CD8-positive, alpha-beta memory T cell (primary cell): ENCODE data around the gene DNTT. TPM values are rescaled to one million over a fixed set of nuclear protein-coding genes. Genes with fewer than 3 reads are reported as not detected.

ENCODE experiments used
- CTCF ChIA-PET: fragments of 350-600 bp; sonication (Branson Sonifier 250); formaldehyde crosslinking; loops from one replicate; lab custom pipeline; 2021; ENCODE audit warnings: antibody characterized with exemption; lab: Charles Lee
- POLR2A ChIA-PET: fragments of 350-600 bp; sonication (Branson Sonifier 250); formaldehyde crosslinking; loops from one replicate; lab custom pipeline; 2021; ENCODE audit warnings: antibody characterized with exemption; lab: Charles Lee
- DNase-seq, 5 donors: peaks; one replicate each; pipeline versions ENCODE4 v3.0.0 to v3.0.0-alpha.2; 2020 to 2022; ENCODE audit warnings: mixed read lengths in 1 of 5
- H3K27ac ChIP-seq: one replicate; pipeline ENCODE4 v1.7.0; 2013; ENCODE audit warnings: low read depth, mild to moderate bottlenecking, low read length, moderate library complexity
- H3K27me3 ChIP-seq: 2 replicates; pipeline ENCODE4 v1.7.0; 2013; ENCODE audit warnings: low read length, mild to moderate bottlenecking; ENCODE audit not compliant: insufficient read depth, poor library complexity, severe bottlenecking
- H3K36me3 ChIP-seq: 2 replicates; pipeline ENCODE4 v1.7.0; 2013; ENCODE audit warnings: mild to moderate bottlenecking, low read length, moderate library complexity; ENCODE audit not compliant: insufficient read depth
- H3K4me1 ChIP-seq: 2 replicates; pipeline ENCODE4 v1.7.0; 2013; ENCODE audit warnings: mild to moderate bottlenecking, low read length, moderate library complexity; ENCODE audit not compliant: insufficient read depth
- H3K4me3 ChIP-seq: 2 replicates; pipeline ENCODE4 v1.7.0; 2013; ENCODE audit warnings: mild to moderate bottlenecking, low read length
- H3K9me3 ChIP-seq: 2 replicates; pipeline ENCODE4 v1.7.0; 2013; ENCODE audit warnings: mild to moderate bottlenecking, low read length
- H3K27ac Mint-ChIP-seq, 8 donors: one replicate each; pipeline ENCODE4 v1.8.0; 2020 to 2021; ENCODE audit warnings: mixed read lengths in 8 of 8, mild to moderate bottlenecking in 6 of 8, inconsistent platforms in 3 of 8, moderate library complexity in 3 of 8
- H3K27me3 Mint-ChIP-seq, 2 donors: one replicate each; pipeline ENCODE4 v1.8.0; 2020 to 2021; ENCODE audit warnings: mixed read lengths in 2 of 2, mild to moderate bottlenecking in 1 of 2, moderate library complexity in 1 of 2
- H3K36me3 Mint-ChIP-seq, 3 donors: one replicate each; pipeline ENCODE4 v1.8.0; 2020 to 2021; ENCODE audit warnings: mixed read lengths in 3 of 3, inconsistent platforms in 1 of 3, mild to moderate bottlenecking in 1 of 3
- H3K4me1 Mint-ChIP-seq, 3 donors: one replicate each; pipeline ENCODE4 v1.8.0; 2020 to 2021; ENCODE audit warnings: mixed read lengths in 3 of 3, inconsistent platforms in 1 of 3, mild to moderate bottlenecking in 1 of 3
- H3K4me3 Mint-ChIP-seq, 7 donors: one replicate each; pipeline ENCODE4 v1.8.0; 2020 to 2021; ENCODE audit warnings: mixed read lengths in 7 of 7, mild to moderate bottlenecking in 6 of 7, moderate library complexity in 4 of 7, inconsistent platforms in 2 of 7
- H3K9me3 Mint-ChIP-seq, 5 donors: one replicate each; pipeline ENCODE4 v1.8.0; 2020 to 2022; ENCODE audit warnings: mixed read lengths in 5 of 5, mild to moderate bottlenecking in 3 of 5, moderate library complexity in 2 of 5, inconsistent platforms in 1 of 5
- polyA plus RNA-seq: library from polyadenylated mRNA; unstranded; fragments of 300-500 nt; fragmentation: Illumina TruSeq; gene quantifications from one replicate; pipeline ENCODE4 v1.2.3, GENCODE V29; 2021
- total RNA-seq, 2 experiments: library from RNA; stranded (reverse); gene quantifications; one replicate each; pipeline ENCODE4 v1.2.3, GENCODE V29; 2021

DNTT gene
- total and polyA plus RNA-seq, 3 experiments from 2014 or later = not detected

DNA sequence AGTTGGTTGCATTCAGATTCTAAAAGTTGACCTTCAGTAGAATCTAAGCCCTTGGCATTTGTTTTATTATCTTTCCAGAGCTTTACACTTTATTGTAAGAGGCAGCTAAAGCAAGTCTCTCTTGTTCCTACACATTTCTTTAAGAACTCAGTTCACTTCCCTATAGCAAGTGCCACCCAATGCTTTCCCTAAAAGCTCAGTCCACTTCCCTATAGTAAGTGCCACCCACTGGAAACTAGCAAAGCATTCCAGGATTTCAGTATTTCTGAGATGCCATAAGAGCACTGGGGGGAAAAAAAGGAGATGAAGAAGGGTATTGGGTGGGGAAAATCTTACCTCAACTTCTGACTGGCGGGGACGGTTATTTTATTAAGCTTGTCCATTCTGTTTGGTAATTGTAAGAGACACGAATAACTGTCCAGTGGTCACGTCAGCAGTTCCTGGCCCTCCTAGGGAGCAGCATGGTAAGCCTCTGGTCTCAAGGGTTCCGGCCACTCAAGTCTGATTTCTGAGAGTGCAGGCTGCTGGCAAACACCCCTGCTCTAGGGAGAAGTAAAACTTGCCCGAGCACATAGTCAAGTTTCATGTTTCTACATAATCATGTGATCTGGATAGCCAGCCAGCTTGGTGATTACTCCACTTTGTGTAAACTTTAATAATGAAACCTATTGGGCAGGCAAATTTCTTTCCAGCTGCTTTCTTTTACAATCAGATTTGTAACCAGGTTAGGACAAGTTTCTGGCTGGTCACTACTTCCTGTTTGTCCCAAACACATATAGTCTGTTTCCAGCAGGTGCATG is 33.0 kb upstream of the DNTT start, which contains the start of gene BLNK:
TSS of gene BLNK (minus strand) at position 554 of the 800 bp plus-strand sequence. CDS start at position 383, 171 bp downstream.
- Mint-ChIP-seq H3K36me3 (no peaks in the 10 kb centered on the region), H3K4me1 (no peaks in the 10 kb centered on the region), H3K4me3 (no peak within 1 kb of the TSS), H3K27ac (no peak within 1 kb of the TSS), H3K27me3 (peaks cover 7 to 24% of the 10 kb centered on the region in 2 donors), H3K9me3 (no peaks in the 10 kb centered on the region)
- Histone ChIP-seq H3K27ac (no peak within 1 kb of the TSS), H3K27me3 (no peaks in the 10 kb centered on the region), H3K36me3 (no peaks in the 10 kb centered on the region), H3K4me1 (no peaks in the 10 kb centered on the region), H3K9me3 (no peaks in the 10 kb centered on the region), H3K4me3 (no peak within 1 kb of the TSS)
- ChIA-PET POLR2A (no interaction called here), CTCF (no interaction called here)
- DNase-seq = no peak

DNA sequence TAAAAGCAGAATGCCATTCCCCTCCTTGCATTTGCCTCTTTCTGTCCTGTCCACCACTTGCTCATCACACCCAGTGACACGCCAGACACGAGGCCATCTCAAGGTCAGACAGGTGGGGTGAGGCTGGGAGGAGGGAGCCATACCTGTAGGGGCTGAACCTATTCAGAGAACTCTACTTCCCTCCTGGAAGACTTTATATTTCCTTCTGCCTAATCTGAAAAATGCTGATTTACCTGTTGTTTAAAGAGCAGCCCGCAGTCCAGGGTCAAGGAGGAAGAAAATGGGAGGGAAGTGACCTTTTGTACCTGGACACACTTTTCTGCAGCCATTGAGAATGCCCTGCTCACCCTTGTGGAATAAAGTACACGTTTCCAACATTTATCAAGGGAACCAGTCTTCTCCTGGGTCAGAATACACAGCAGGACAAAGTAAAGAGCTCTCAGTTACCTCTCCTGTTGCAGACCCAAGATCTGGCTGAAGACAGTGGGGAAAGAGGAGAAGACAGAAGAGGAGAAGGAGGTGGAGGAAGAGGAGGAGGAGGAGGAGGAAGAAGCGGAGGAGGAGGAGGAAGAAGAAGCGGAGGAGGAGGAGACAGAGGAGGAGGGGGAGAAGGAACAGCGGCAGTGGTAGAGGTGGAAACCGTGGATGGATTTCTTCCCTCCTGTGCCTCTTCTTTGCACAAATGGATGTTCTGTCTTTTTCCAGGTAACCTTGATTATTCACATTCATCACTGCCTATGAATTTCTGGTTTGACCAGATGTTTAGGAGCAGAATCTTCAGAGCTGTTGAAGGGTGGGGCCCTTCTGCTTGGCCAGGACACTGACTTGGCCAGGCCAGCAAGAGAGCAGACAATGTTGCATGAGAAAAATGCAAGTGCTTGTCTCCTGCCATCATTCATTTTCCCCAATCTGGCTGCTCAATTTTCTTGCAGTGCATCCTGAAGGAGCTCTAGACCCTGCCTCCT is 31.6 kb upstream of the DNTT start:
- H3K4me1 ChIP-seq = no peaks in the 10 kb centered on the region

DNA sequence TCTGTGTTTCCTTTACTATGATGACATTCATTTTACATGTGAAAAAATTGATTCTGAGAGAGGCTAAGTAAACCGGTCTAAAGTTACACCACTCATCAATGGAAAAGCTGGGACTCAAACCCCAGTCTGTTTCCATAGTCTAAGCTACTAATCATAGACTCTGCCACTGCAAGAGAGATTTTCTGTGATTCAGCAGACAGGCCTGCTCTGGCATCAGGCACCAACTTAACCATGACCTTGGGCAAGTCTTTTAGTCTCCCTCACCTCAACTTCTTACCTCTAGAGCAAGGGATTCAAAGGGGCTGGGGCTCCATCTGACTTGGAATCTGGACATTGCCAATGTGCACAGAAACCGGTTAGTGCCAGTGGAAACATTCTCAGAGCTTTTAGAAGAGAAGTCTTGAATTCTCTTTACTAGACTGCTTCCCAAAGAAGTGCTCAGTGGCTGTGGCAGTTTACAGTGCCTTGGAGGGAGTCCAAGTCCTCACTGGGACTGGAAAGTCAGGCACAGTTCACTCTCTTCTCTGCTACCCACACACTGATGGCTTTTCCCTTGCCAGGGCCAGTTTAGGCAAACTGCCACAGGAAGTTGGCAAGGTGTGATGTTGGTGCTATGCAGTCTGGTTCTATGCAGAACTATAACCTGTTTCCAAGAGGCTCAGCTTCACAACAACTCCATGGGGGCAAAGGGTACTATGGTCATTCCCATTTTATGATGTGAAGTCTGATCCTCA is 28.4 kb upstream of the DNTT start:
- ChIA-PET CTCF (no interaction called here), POLR2A (no interaction called here)
- no peaks in the 10 kb centered on the region for H3K4me1 Mint-ChIP-seq
- H3K4me3 Mint-ChIP-seq = no peak overlapping the region
- Histone ChIP-seq H3K9me3 (no peaks in the 10 kb centered on the region), H3K36me3 (no peaks in the 10 kb centered on the region), H3K4me3 (no peak overlapping the region), H3K27me3 (no peaks in the 10 kb centered on the region), H3K27ac (no peak overlapping the region), H3K4me1 (no peaks in the 10 kb centered on the region)
- H3K27me3 Mint-ChIP-seq = peaks cover 11 to 23% of the 10 kb centered on the region in 2 donors
- H3K27ac Mint-ChIP-seq = no peak overlapping the region
- no peaks in the 10 kb centered on the region for H3K36me3 Mint-ChIP-seq
- H3K9me3 Mint-ChIP-seq = no peaks in the 10 kb centered on the region
- no peak for DNase-seq

More for the DNA sequence above, 31.6 kb upstream of the DNTT start:
- Mint-ChIP-seq H3K4me3 (no peak overlapping the region), H3K9me3 (no peaks in the 10 kb centered on the region), H3K4me1 (no peaks in the 10 kb centered on the region), H3K27me3 (peaks cover 6 to 27% of the 10 kb centered on the region in 2 donors), H3K27ac (no peak overlapping the region), H3K36me3 (no peaks in the 10 kb centered on the region)
- ChIA-PET POLR2A (no interaction called here), CTCF (no interaction called here)
- no peak overlapping the region for H3K4me3 ChIP-seq
- no peak overlapping the region for H3K27ac ChIP-seq
- no peaks in the 10 kb centered on the region for H3K36me3 ChIP-seq
- no peak for DNase-seq
- H3K27me3 ChIP-seq = no peaks in the 10 kb centered on the region
- H3K9me3 ChIP-seq = no peaks in the 10 kb centered on the region

DNA sequence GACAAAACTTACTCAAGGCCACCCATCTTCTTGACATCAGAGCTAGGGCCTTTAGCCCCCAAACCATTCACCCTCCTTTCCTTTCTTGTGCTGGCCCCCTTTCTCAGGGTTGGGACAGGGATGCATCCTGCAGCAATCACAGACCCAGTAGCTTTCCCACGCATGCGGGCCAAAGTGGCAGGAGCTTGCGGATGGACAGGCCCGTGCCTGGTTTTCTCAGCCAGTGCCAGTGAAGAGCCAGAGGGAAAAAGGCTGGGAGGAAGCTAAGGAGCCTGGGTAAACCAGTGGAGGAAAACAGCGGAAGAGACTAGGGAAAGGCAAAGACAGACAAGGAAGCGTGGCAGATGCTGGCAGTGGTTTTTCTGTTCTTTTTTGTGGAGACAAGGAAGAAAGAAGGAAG is 27.8 kb upstream of the DNTT start:
- no peaks in the 10 kb centered on the region for H3K4me1 Mint-ChIP-seq
- CTCF ChIA-PET = no interaction called here
- no peak overlapping the region for H3K27ac ChIP-seq

DNA sequence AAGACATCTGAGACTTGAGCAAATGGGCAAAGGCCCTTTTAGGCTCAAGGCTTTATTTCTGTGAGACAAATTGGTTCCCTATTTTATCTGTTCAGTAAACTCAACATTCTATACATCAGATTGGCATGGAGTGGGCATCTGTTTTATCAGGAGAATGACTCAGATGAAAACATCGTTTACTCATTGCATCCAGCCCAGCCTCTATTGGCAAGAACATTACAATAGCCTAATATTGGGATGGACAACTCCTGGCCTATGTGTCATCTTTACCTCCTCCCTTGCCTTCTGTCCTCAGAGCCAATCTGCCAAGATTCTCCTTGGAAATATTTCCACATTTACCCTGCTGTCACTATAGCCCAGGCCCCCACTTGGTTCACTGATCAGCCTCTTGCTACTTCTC is 27.4 kb upstream of the DNTT start:
- CTCF ChIA-PET = no interaction called here
- Mint-ChIP-seq H3K9me3 (no peaks in the 10 kb centered on the region), H3K27me3 (peaks cover 11 to 27% of the 10 kb centered on the region in 2 donors), H3K36me3 (no peaks in the 10 kb centered on the region), H3K4me1 (no peaks in the 10 kb centered on the region), H3K27ac (no peak overlapping the region), H3K4me3 (no peak overlapping the region)
- Histone ChIP-seq H3K27ac (no peak overlapping the region), H3K36me3 (no peaks in the 10 kb centered on the region), H3K4me1 (no peaks in the 10 kb centered on the region), H3K27me3 (no peaks in the 10 kb centered on the region), H3K9me3 (no peaks in the 10 kb centered on the region), H3K4me3 (no peak overlapping the region)
- no peak for DNase-seq
- POLR2A ChIA-PET = no interaction called here

More for the DNA sequence above, 27.8 kb upstream of the DNTT start:
- no peak overlapping the region for H3K4me3 ChIP-seq
- no peaks in the 10 kb centered on the region for H3K9me3 ChIP-seq
- no peak overlapping the region for H3K4me3 Mint-ChIP-seq
- H3K4me1 ChIP-seq = no peaks in the 10 kb centered on the region
- H3K9me3 Mint-ChIP-seq = no peaks in the 10 kb centered on the region
- peaks cover 9 to 23% of the 10 kb centered on the region in 2 donors for H3K27me3 Mint-ChIP-seq
- no peaks in the 10 kb centered on the region for H3K36me3 Mint-ChIP-seq
- no peak for DNase-seq
- no peaks in the 10 kb centered on the region for H3K36me3 ChIP-seq
- no peaks in the 10 kb centered on the region for H3K27me3 ChIP-seq
- POLR2A ChIA-PET = no interaction called here
- no peak overlapping the region for H3K27ac Mint-ChIP-seq

DNA sequence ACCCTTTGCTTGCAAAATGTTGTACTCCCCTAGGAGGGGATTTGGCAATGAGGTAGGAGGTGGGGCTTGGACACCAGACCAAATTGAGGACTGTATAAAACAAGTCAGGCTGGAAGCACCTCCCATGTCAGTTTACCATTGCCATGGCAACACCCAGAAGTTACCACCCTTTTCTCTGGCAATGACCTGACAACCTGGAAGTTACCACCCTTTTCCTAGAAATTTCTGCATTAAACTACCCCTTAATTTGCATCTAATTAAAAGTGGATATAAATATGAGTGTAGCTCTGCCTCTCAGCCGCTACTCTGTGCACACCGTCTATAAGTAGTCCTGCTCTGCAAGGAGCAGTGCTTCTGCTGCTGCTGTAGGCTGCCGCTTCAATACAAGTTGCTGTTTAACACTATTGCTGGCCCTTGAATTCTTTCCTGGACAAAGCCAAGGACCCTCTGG is 25.0 kb upstream of the DNTT start:
- Mint-ChIP-seq H3K27me3 (peaks cover 14 to 33% of the 10 kb centered on the region in 2 donors), H3K27ac (no peak overlapping the region), H3K36me3 (no peaks in the 10 kb centered on the region), H3K4me1 (no peaks in the 10 kb centered on the region), H3K4me3 (no peak overlapping the region), H3K9me3 (no peaks in the 10 kb centered on the region)
- ChIA-PET POLR2A (no interaction called here), CTCF (no interaction called here)
- no peak for DNase-seq
- H3K27me3 ChIP-seq = no peaks in the 10 kb centered on the region
- H3K4me1 ChIP-seq = no peaks in the 10 kb centered on the region
- no peaks in the 10 kb centered on the region for H3K36me3 ChIP-seq
- no peak overlapping the region for H3K4me3 ChIP-seq
- H3K9me3 ChIP-seq = no peaks in the 10 kb centered on the region
- H3K27ac ChIP-seq = no peak overlapping the region

DNA sequence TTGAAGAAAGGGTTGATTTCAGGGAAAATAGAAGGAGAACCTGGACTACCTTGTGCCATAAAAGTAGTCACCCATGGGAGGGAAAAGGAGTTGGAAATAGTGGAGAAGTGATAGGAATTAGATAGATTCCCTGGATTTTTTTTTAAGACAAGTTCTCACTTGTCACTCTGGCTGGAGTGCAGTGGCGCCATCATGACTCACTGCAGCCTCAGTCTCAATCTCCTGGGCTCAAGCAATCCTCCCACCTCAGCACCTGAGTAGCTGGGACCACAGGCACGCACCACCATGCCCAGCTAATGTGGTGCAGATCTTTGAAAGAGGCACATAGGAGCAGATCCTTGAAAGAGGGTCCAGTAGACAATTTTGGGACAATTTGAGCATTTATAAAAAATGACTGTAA is 23.4 kb upstream of the DNTT start:
- Mint-ChIP-seq H3K9me3 (no peaks in the 10 kb centered on the region), H3K27me3 (peaks cover 13 to 36% of the 10 kb centered on the region in 2 donors), H3K4me3 (no peak overlapping the region), H3K27ac (no peak overlapping the region), H3K4me1 (no peaks in the 10 kb centered on the region), H3K36me3 (no peaks in the 10 kb centered on the region)
- no peak for DNase-seq
- Histone ChIP-seq H3K4me1 (no peaks in the 10 kb centered on the region), H3K27me3 (no peaks in the 10 kb centered on the region), H3K9me3 (no peaks in the 10 kb centered on the region), H3K27ac (no peak overlapping the region), H3K36me3 (no peaks in the 10 kb centered on the region), H3K4me3 (no peak overlapping the region)
- POLR2A ChIA-PET = no interaction called here
- CTCF ChIA-PET = no interaction called here
